Right forelimb (tissue), 1 donor: ENCODE results near the gene SGK2.

Experiments
- DNase-seq: peaks from one replicate; pipeline ENCODE4 v3.0.0-alpha.2; 2018

The SGK2 gene

GRCh38 chr20:43558412-43559146 is at the start of gene SGK2:
SGK2 (plus strand) TSS chr20:43559027; CDS start chr20:43566496, 7,469 bp downstream.
- DNase-seq = no peak

- no peak for DNase-seq
Measured at GRCh38 chr20:43511879-43512278, 46.9 kb upstream of the SGK2 start.

GRCh38 chr20:43513372-43513930 is 45.4 kb upstream of the SGK2 start:
- no peak for DNase-seq

- DNase-seq = peak; percentile 91
Measured at GRCh38 chr20:43513931-43514647, 44.7 kb upstream of the SGK2 start.

GRCh38 chr20:43514648-43514999 is 44.2 kb upstream of the SGK2 start:
- peak; percentile 49 for DNase-seq

GRCh38 chr20:43515628-43516027 is 43.2 kb upstream of the SGK2 start:
- no peak for DNase-seq

GRCh38 chr20:43516251-43516824 is 42.5 kb upstream of the SGK2 start:
- DNase-seq = no peak

GRCh38 chr20:43520074-43520630 is 38.7 kb upstream of the SGK2 start:
- no peak for DNase-seq

GRCh38 chr20:43525021-43525420 is 33.8 kb upstream of the SGK2 start:
- DNase-seq = no peak

GRCh38 chr20:43528258-43528875 is 30.5 kb upstream of the SGK2 start:
- DNase-seq = no peak

GRCh38 chr20:43529051-43529450 is 29.8 kb upstream of the SGK2 start:
- DNase-seq = no peak

GRCh38 chr20:43529457-43530153 is 29.2 kb upstream of the SGK2 start:
- no peak for DNase-seq

- no peak for DNase-seq
Measured at GRCh38 chr20:43530321-43531090, 28.3 kb upstream of the SGK2 start.

- no peak for DNase-seq
Measured at GRCh38 chr20:43531091-43531443, 27.8 kb upstream of the SGK2 start.

- DNase-seq = no peak
Measured at GRCh38 chr20:43532416-43533055, 26.3 kb upstream of the SGK2 start.

- no peak for DNase-seq
Measured at GRCh38 chr20:43533060-43533459, 25.8 kb upstream of the SGK2 start.

- DNase-seq = no peak
Measured at GRCh38 chr20:43534016-43534415, 24.8 kb upstream of the SGK2 start.

- DNase-seq = no peak
Measured at GRCh38 chr20:43534791-43535350, 24.0 kb upstream of the SGK2 start.

GRCh38 chr20:43535370-43536004 is 23.3 kb upstream of the SGK2 start:
- DNase-seq = no peak
